ENCODE results near the gene PPFIBP2.

GRCh38 chr11:7509966-7510365, 3.8 kb upstream of the PPFIBP2 start:
- TF ChIP-seq, protein P1, sequence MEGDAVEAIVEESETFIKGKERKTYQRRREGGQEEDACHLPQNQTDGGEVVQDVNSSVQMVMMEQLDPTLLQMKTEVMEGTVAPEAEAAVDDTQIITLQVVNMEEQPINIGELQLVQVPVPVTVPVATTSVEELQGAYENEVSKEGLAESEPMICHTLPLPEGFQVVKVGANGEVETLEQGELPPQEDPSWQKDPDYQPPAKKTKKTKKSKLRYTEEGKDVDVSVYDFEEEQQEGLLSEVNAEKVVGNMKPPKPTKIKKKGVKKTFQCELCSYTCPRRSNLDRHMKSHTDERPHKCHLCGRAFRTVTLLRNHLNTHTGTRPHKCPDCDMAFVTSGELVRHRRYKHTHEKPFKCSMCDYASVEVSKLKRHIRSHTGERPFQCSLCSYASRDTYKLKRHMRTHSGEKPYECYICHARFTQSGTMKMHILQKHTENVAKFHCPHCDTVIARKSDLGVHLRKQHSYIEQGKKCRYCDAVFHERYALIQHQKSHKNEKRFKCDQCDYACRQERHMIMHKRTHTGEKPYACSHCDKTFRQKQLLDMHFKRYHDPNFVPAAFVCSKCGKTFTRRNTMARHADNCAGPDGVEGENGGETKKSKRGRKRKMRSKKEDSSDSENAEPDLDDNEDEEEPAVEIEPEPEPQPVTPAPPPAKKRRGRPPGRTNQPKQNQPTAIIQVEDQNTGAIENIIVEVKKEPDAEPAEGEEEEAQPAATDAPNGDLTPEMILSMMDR (IDR thresholded peaks at IDR 0.05): no peak
- TF ChIP-seq POLR2A (IDR thresholded peaks at IDR 0.05): no peak

All from adrenal gland (tissue), 5 donors.